Stomach (tissue), 9 donors: ENCODE measurements around the gene TRAM2. TPM values are rescaled to one million over a fixed set of nuclear protein-coding genes. Genes with fewer than 3 reads are reported as not detected.
A peak's percentile ranks its signal among the peaks of the same experiment; 100 is the strongest.

Experiments
- DNase-seq, 2 donors: peaks; one replicate each; pipeline versions ENCODE4 v3.0.0 to v3.0.0-alpha.2; 2013 to 2019
- H3K27ac ChIP-seq, 5 donors: fragments of 200-600 bp in 4 of 5; sonication (generic) in 4 of 5; one replicate each; pipeline ENCODE4 v1.5.1; 2013 to 2019; ENCODE audit warnings: mild to moderate bottlenecking in 1 of 5, moderate library complexity in 1 of 5
- H3K27me3 ChIP-seq, 3 donors: fragments of 200-600 bp; sonication (generic); one replicate each; pipeline ENCODE4 v1.5.1; 2017 to 2019; ENCODE audit warnings: mixed run types in 1 of 3
- H3K36me3 ChIP-seq, 4 donors: fragments of 200-600 bp; sonication (generic); 1 replicate in 3 of 4; 2 replicates in 1 of 4; pipeline ENCODE4 v1.5.1; 2016 to 2019
- H3K4me1 ChIP-seq, 4 donors: fragments of 200-600 bp; sonication (generic); one replicate each; pipeline ENCODE4 v1.5.1; 2016 to 2019
- H3K4me3 ChIP-seq, 4 donors: fragments of 200-600 bp; sonication (generic) in 3 of 4; one replicate each; pipeline ENCODE4 v1.5.1; 2016 to 2019; ENCODE audit warnings: mild to moderate bottlenecking in 1 of 4
- H3K9me3 ChIP-seq, 4 donors: fragments of 200-600 bp; sonication (generic); one replicate each; pipeline ENCODE4 v1.5.1; 2016 to 2019
- EP300 ChIP-seq: sonication (generic); formaldehyde crosslinking; IDR thresholded peaks from one replicate; pipeline ENCODE4 v1.6.1; 2017; ENCODE audit warnings: antibody characterized with exemption
- POLR2A ChIP-seq, 4 donors: fragments of 450-650 bp; IDR thresholded peaks; one replicate each; pipeline ENCODE4 v1.6.1; 2016; ENCODE audit warnings: antibody characterized with exemption in 4 of 4, control low read depth in 2 of 4, mild to moderate bottlenecking in 1 of 4, moderate library complexity in 1 of 4
- POLR2AphosphoS5 ChIP-seq, 3 donors: sonication (generic); formaldehyde crosslinking; IDR thresholded peaks; one replicate each; pipeline ENCODE4 v1.6.1; 2016; ENCODE audit warnings: antibody characterized with exemption in 3 of 3
- WGBS, 5 donors: extraction: QIAGEN DNeasy Blood & Tissue Kit in 3 of 5; methylation state at CpG; one replicate each; pipeline versions ENCODE4 v1.1.5 to v1.1.7; 2013 to 2018; 5-methylcytosine and 5-hydroxymethylcytosine counted together
- intact Hi-C: fragments of 100-400 bp; cut with DNase I; formaldehyde crosslinking; loops from one replicate; pipeline ENCODE4 v1.15.1; 2023; ENCODE audit warnings: low total_unique reads
- polyA plus RNA-seq, 3 donors: library from polyadenylated mRNA; stranded (reverse); fragments of 200-250 nt; gene quantifications; one replicate each; pipeline ENCODE4 v1.2.3, GENCODE V29; 2013
- total RNA-seq, 5 donors: library from RNA; depleted of rRNA; stranded (reverse); fragments of >200 nt; gene quantifications; one replicate each; pipeline versions ENCODE4 v1.1.0 to v1.2.3, GENCODE V29; 2014 to 2016
- TF ChIP-seq, protein P1 (sequence below), 7 experiments: fragments of 450-650 bp in 4 of 7; fragments of 200-600 bp in 3 of 7; sonication (generic) in 3 of 7; IDR thresholded peaks; one replicate each; pipeline ENCODE4 v1.5.1; 2016 to 2019; ENCODE audit warnings: antibody characterized with exemption in 7 of 7, control low read depth in 2 of 7, mild to moderate bottlenecking in 1 of 7
- donor health status: healthy with polysubstance abuse.
- donor health status: Bipolar disorder and iron deficiency.
- donor health status: healthy.

TRAM2 gene
- total and polyA plus RNA-seq, 8 donors = 1.4 to 14.1 (median 4.3) TPM

DNA sequence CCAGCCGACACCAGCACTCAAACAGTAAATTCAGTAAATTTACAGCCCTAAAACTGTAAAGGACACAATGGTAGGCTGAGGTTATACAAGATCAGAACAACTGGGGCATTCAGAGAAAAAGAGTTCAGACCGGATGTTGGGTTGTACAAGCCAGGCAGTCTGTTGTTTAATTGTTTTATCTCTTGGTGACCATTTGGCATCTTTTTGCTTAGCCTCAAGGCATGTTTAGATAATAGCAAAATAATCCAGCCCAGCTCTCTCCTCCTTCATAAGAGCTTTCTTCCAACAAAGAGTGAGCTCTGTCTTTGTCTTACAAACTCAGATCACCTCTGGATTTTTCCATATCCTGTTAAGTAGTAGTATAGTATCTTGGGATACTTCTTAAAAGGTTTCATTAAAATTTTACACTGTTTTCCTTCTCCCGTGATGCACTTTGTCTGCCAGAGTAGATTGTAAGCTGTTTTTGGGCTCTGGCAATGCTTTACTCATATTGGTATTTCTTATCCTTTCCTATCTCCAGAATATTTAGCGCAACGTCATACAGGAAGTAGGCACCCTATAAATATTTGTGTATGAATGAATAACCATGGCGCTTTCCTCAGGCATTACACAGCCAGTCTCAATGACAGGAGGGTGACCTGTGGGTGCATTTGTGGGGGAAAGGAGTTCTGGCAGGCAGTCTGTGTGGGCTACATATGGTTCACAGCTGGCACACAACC lies 35.6 kb upstream of the TRAM2 start:
- Histone ChIP-seq H3K27me3 (no peaks in the 10 kb centered on the region), H3K9me3 (no peaks in the 10 kb centered on the region), H3K36me3 (no peaks in the 10 kb centered on the region), H3K27ac (peak overlapping the region in 2 of 5 donors; percentile 19 to 31), H3K4me1 (peaks cover 0 to 38% (median 12%) of the 10 kb centered on the region in 4 donors), H3K4me3 (no peak overlapping the region)
- TF ChIP-seq POLR2AphosphoS5 (IDR thresholded peaks at IDR 0.05) (no peak), POLR2A (IDR thresholded peaks at IDR 0.05) (no peak), EP300 (no peak)
- TF ChIP-seq, protein P1, sequence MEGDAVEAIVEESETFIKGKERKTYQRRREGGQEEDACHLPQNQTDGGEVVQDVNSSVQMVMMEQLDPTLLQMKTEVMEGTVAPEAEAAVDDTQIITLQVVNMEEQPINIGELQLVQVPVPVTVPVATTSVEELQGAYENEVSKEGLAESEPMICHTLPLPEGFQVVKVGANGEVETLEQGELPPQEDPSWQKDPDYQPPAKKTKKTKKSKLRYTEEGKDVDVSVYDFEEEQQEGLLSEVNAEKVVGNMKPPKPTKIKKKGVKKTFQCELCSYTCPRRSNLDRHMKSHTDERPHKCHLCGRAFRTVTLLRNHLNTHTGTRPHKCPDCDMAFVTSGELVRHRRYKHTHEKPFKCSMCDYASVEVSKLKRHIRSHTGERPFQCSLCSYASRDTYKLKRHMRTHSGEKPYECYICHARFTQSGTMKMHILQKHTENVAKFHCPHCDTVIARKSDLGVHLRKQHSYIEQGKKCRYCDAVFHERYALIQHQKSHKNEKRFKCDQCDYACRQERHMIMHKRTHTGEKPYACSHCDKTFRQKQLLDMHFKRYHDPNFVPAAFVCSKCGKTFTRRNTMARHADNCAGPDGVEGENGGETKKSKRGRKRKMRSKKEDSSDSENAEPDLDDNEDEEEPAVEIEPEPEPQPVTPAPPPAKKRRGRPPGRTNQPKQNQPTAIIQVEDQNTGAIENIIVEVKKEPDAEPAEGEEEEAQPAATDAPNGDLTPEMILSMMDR (IDR thresholded peaks at IDR 0.05) = no peak
- DNase-seq = peak in 1 of 2 donors; percentile 46
- 28 to 49% (median 41%) methylated on average over 6 of the region's 6 CpGs for WGBS, 5 donors
- intact Hi-C loops = no loop called here

DNA sequence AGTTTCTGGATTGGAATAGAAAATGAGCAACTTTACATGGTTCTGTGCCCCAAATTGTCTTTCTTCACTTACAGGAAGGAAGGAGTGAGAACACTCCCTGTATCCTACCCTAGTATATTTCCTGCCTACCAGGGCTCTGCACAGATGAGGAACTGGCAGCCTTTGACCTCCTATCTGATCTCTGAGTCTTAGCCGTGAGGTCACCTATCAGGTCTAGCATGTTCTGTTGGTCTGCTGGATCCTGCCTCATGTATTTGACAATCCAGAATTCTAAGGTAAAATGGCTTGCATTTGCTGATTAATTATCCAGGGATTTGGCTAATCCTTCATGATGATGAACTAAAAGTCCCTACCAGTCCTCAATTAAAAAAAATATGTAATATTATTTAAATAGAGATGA lies 35.0 kb upstream of the TRAM2 start:
- no peaks in the 10 kb centered on the region for H3K36me3 ChIP-seq
- 19 to 71% (median 58%) methylated on average over 1 of the region's 1 CpG for WGBS, 5 donors
- peak overlapping the region in 2 of 5 donors; percentile 19 to 31 for H3K27ac ChIP-seq
- intact Hi-C loops = no loop called here
- DNase-seq = peak in 1 of 2 donors; percentile 12
- H3K4me1 ChIP-seq = peaks cover 0 to 31% (median 6%) of the 10 kb centered on the region in 4 donors
- H3K9me3 ChIP-seq = no peaks in the 10 kb centered on the region
- H3K27me3 ChIP-seq = no peaks in the 10 kb centered on the region
- no peak overlapping the region for H3K4me3 ChIP-seq
- TF ChIP-seq POLR2AphosphoS5 (IDR thresholded peaks at IDR 0.05) (no peak), POLR2A (IDR thresholded peaks at IDR 0.05) (no peak), EP300 (no peak)
- TF ChIP-seq, protein P1 (IDR thresholded peaks at IDR 0.05) = no peak

- WGBS, 5 donors = 84 to 89% (median 87%) methylated on average over 5 of the region's 5 CpGs
- intact Hi-C loops = no loop called here
- H3K27me3 ChIP-seq = no peaks in the 10 kb centered on the region
- no peaks in the 10 kb centered on the region for H3K36me3 ChIP-seq
- peak in 1 of 2 donors; percentile 16 for DNase-seq
- TF ChIP-seq POLR2AphosphoS5 (IDR thresholded peaks at IDR 0.05) (no peak), POLR2A (IDR thresholded peaks at IDR 0.05) (no peak), EP300 (no peak)
- TF ChIP-seq, protein P1 (IDR thresholded peaks at IDR 0.05) = no peak
- no peak overlapping the region for H3K27ac ChIP-seq
- peaks cover 0 to 25% (median 6%) of the 10 kb centered on the region in 4 donors for H3K4me1 ChIP-seq
- no peaks in the 10 kb centered on the region for H3K9me3 ChIP-seq
- no peak overlapping the region for H3K4me3 ChIP-seq
These were observed 34.0 kb upstream of the TRAM2 start for GRCh38 chr6:52610745-52611355.

DNA sequence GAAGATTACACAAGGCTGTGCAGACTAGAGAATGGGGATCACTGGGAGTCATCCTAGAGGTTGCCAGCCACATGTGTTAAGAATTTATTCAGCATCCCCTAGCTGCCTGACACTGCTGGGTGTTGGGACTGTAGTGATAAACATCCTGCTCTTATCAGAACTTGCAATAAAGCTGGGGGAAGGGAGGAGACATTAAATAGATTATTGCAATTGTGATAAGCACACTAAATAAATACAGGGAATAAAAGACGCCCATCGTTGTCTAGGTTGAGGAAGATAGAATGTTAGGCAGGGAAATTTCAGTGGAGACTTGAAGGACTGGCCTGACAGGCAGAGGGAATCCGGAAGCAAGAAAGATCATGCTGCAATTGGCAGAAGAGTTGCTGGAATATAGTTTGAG lies 33.2 kb upstream of the TRAM2 start:
- H3K36me3 ChIP-seq = no peaks in the 10 kb centered on the region
- H3K27me3 ChIP-seq = no peaks in the 10 kb centered on the region
- no peaks in the 10 kb centered on the region for H3K9me3 ChIP-seq
- no peak overlapping the region for H3K27ac ChIP-seq
- TF ChIP-seq EP300 (no peak), POLR2A (IDR thresholded peaks at IDR 0.05) (no peak), POLR2AphosphoS5 (IDR thresholded peaks at IDR 0.05) (no peak)
- TF ChIP-seq, protein P1 (IDR thresholded peaks at IDR 0.05) = no peak
- H3K4me1 ChIP-seq = peaks cover 0 to 25% (median 6%) of the 10 kb centered on the region in 4 donors
- DNase-seq = no peak
- WGBS, 5 donors = 32 to 54% (median 41%) methylated on average over 3 of the region's 3 CpGs
- no peak overlapping the region for H3K4me3 ChIP-seq
- intact Hi-C loops = no loop called here
